Muscle layer of duodenum (tissue), 2 donors: Measurements from ENCODE around the gene QPCTL.

Experiments
- H3K27ac ChIP-seq: one replicate; pipeline ENCODE4 v1.7.0; 2013; ENCODE audit warnings: mild to moderate bottlenecking, low read length
- H3K27me3 ChIP-seq: one replicate; pipeline ENCODE4 v1.7.0; 2013; ENCODE audit warnings: low read depth, mild to moderate bottlenecking, control low read depth, low read length
- H3K36me3 ChIP-seq, 2 donors: one replicate each; pipeline ENCODE4 v1.7.0; 2013; ENCODE audit warnings: low read length in 2 of 2, control low read depth in 1 of 2, mild to moderate bottlenecking in 1 of 2; ENCODE audit not compliant: insufficient read depth in 2 of 2, control insufficient read depth in 1 of 2
- H3K4me1 ChIP-seq, 2 donors: one replicate each; pipeline ENCODE4 v1.7.0; 2013; ENCODE audit warnings: low read length in 2 of 2, mild to moderate bottlenecking in 2 of 2, control low read depth in 1 of 2, moderate library complexity in 1 of 2; ENCODE audit not compliant: insufficient read depth in 2 of 2, control insufficient read depth in 1 of 2
- H3K4me3 ChIP-seq, 2 donors: one replicate each; pipeline ENCODE4 v1.7.0; 2013; ENCODE audit warnings: low read length in 2 of 2, low read depth in 1 of 2, mild to moderate bottlenecking in 1 of 2
- H3K9me3 ChIP-seq, 2 donors: one replicate each; pipeline ENCODE4 v1.7.0; 2013; ENCODE audit warnings: low read length in 2 of 2, control low read depth in 1 of 2, mild to moderate bottlenecking in 1 of 2; ENCODE audit not compliant: control insufficient read depth in 1 of 2
- donor health status: healthy.

Gene QPCTL

GRCh38 chr19:45659096-45659729, 33.3 kb upstream of the QPCTL start:
- Histone ChIP-seq H3K27ac (no peak overlapping the region), H3K36me3 (no peaks in the 10 kb centered on the region), H3K27me3 (no peaks in the 10 kb centered on the region), H3K9me3 (no peaks in the 10 kb centered on the region), H3K4me3 (no peak overlapping the region), H3K4me1 (no peaks in the 10 kb centered on the region)

- no peaks in the 10 kb centered on the region for H3K36me3 ChIP-seq
- H3K27ac ChIP-seq, result no peak overlapping the region
- H3K4me3 ChIP-seq, result no peak overlapping the region
- no peaks in the 10 kb centered on the region for H3K4me1 ChIP-seq
- H3K9me3 ChIP-seq, result no peaks in the 10 kb centered on the region
- no peaks in the 10 kb centered on the region for H3K27me3 ChIP-seq
Measured at GRCh38 chr19:45660636-45661035, 31.8 kb upstream of the QPCTL start.

- H3K27ac ChIP-seq, result no peak overlapping the region
- peaks cover 6 to 8% of the 10 kb centered on the region in 2 donors for H3K4me1 ChIP-seq
- H3K36me3 ChIP-seq, result no peaks in the 10 kb centered on the region
- peaks cover 10% of the 10 kb centered on the region for H3K27me3 ChIP-seq
- H3K4me3 ChIP-seq, result no peak overlapping the region
- H3K9me3 ChIP-seq, result no peaks in the 10 kb centered on the region
Measured at GRCh38 chr19:45663800-45664199, 28.7 kb upstream of the QPCTL start.

GRCh38 chr19:45664575-45664974, 27.9 kb upstream of the QPCTL start:
- H3K27ac ChIP-seq, result no peak overlapping the region
- H3K36me3 ChIP-seq, result no peaks in the 10 kb centered on the region
- H3K27me3 ChIP-seq, result peaks cover 17% of the 10 kb centered on the region
- H3K4me3 ChIP-seq, result no peak overlapping the region
- peaks cover 7 to 16% of the 10 kb centered on the region in 2 donors for H3K4me1 ChIP-seq
- no peaks in the 10 kb centered on the region for H3K9me3 ChIP-seq

GRCh38 chr19:45667620-45668341, 24.7 kb upstream of the QPCTL start, which contains the start of gene GIPR:
Gene GIPR (plus strand): TSS chr19:45668221. CDS start chr19:45669521, 1,300 bp downstream.
- Histone ChIP-seq H3K27me3 (peaks cover 33% of the 10 kb centered on the region), H3K36me3 (no peaks in the 10 kb centered on the region), H3K9me3 (no peaks in the 10 kb centered on the region), H3K4me3 (peak within 1 kb of the TSS; percentile 52 to 53), H3K4me1 (peaks cover 7 to 25% of the 10 kb centered on the region in 2 donors), H3K27ac (no peak within 1 kb of the TSS)

GRCh38 chr19:45668342-45668871, 24.1 kb upstream of the QPCTL start:
- Histone ChIP-seq H3K4me3 (peak overlapping the region; percentile 52 to 53), H3K4me1 (peaks cover 7 to 25% of the 10 kb centered on the region in 2 donors), H3K36me3 (no peaks in the 10 kb centered on the region), H3K27ac (no peak overlapping the region), H3K27me3 (peaks cover 33% of the 10 kb centered on the region), H3K9me3 (no peaks in the 10 kb centered on the region)

GRCh38 chr19:45670670-45671453, 21.6 kb upstream of the QPCTL start:
- Histone ChIP-seq H3K27ac (no peak overlapping the region), H3K27me3 (peaks cover 33% of the 10 kb centered on the region), H3K4me3 (peak overlapping the region in 1 of 2 donors; percentile 16)

GRCh38 chr19:45674946-45675345, 17.5 kb upstream of the QPCTL start:
- Histone ChIP-seq H3K9me3 (no peaks in the 10 kb centered on the region), H3K4me3 (no peak overlapping the region), H3K4me1 (peaks cover 0 to 16% of the 10 kb centered on the region in 2 donors), H3K27ac (no peak overlapping the region), H3K36me3 (no peaks in the 10 kb centered on the region), H3K27me3 (peaks cover 29% of the 10 kb centered on the region)

More at GRCh38 chr19:45670670-45671453, 21.6 kb upstream of the QPCTL start:
- H3K36me3 ChIP-seq, result no peaks in the 10 kb centered on the region
- peaks cover 7 to 25% of the 10 kb centered on the region in 2 donors for H3K4me1 ChIP-seq
- no peaks in the 10 kb centered on the region for H3K9me3 ChIP-seq

- Histone ChIP-seq H3K36me3 (no peaks in the 10 kb centered on the region), H3K27ac (no peak overlapping the region), H3K4me1 (peaks cover 0 to 18% of the 10 kb centered on the region in 2 donors), H3K27me3 (peaks cover 14% of the 10 kb centered on the region), H3K9me3 (no peaks in the 10 kb centered on the region), H3K4me3 (no peak overlapping the region)
Measured at GRCh38 chr19:45676851-45677263, 15.6 kb upstream of the QPCTL start.

GRCh38 chr19:45677351-45678230, 14.9 kb upstream of the QPCTL start:
- Histone ChIP-seq H3K4me1 (peaks cover 0 to 19% of the 10 kb centered on the region in 2 donors), H3K36me3 (no peaks in the 10 kb centered on the region), H3K9me3 (no peaks in the 10 kb centered on the region), H3K4me3 (no peak overlapping the region), H3K27ac (no peak overlapping the region), H3K27me3 (peaks cover 14% of the 10 kb centered on the region)
